Endodermal cell (in vitro differentiated cells): ENCODE measurements around the gene KIF9. TPM values are rescaled to one million over a fixed set of nuclear protein-coding genes. Genes with fewer than 3 reads are reported as not detected.

Source experiments
- DNase-seq: peaks from one replicate; pipeline ENCODE4 v3.0.0-alpha.2; 2017
- H3K27ac ChIP-seq: 2 replicates; pipeline ENCODE4 v1.5.1; 2013; ENCODE audit warnings: mild to moderate bottlenecking, low read depth, low read length, moderate library complexity
- H3K27me3 ChIP-seq: 2 replicates; pipeline ENCODE4 v1.6.1; 2013; ENCODE audit warnings: mild to moderate bottlenecking, low read length, moderate library complexity; ENCODE audit not compliant: insufficient read depth, control insufficient read depth, poor library complexity, severe bottlenecking
- H3K36me3 ChIP-seq: 2 replicates; pipeline ENCODE4 v1.7.0; 2013; ENCODE audit warnings: mild to moderate bottlenecking, low read length, moderate library complexity; ENCODE audit not compliant: control insufficient read depth, insufficient read depth
- H3K4me1 ChIP-seq: one replicate; pipeline ENCODE4 v1.7.0; 2013; ENCODE audit warnings: low read length; ENCODE audit not compliant: control insufficient read depth, insufficient read depth
- H3K4me3 ChIP-seq: 2 replicates; pipeline ENCODE4 v1.5.1; 2013; ENCODE audit warnings: mild to moderate bottlenecking, low read length, moderate library complexity
- H3K9ac ChIP-seq: 2 replicates; pipeline ENCODE4 v1.6.1; 2013; ENCODE audit warnings: mild to moderate bottlenecking, low read length, moderate library complexity; ENCODE audit not compliant: poor library complexity, severe bottlenecking; ENCODE audit errors: extremely low read depth
- H3K9me3 ChIP-seq: 2 replicates; pipeline ENCODE4 v1.6.1; 2013; ENCODE audit warnings: mild to moderate bottlenecking, low read length, moderate library complexity; ENCODE audit not compliant: control insufficient read depth
- H3K27ac Mint-ChIP-seq: 2 replicates; pipeline ENCODE4 v1.8.0; 2020; ENCODE audit warnings: mixed read lengths
- H3K27me3 Mint-ChIP-seq: 2 replicates; pipeline ENCODE4 v1.8.0; 2021; ENCODE audit warnings: mild to moderate bottlenecking, mixed read lengths; ENCODE audit not compliant: insufficient read depth
- H3K36me3 Mint-ChIP-seq: 2 replicates; pipeline ENCODE4 v1.8.0; 2020; ENCODE audit warnings: low read depth, mixed read lengths
- H3K4me1 Mint-ChIP-seq: 2 replicates; pipeline ENCODE4 v1.8.0; 2020; ENCODE audit warnings: mixed read lengths
- H3K4me3 Mint-ChIP-seq: 2 replicates; pipeline ENCODE4 v1.8.0; 2020; ENCODE audit warnings: mild to moderate bottlenecking, moderate library complexity, mixed read lengths
- H3K9me3 Mint-ChIP-seq: 2 replicates; pipeline ENCODE4 v1.8.0; 2020; ENCODE audit warnings: mild to moderate bottlenecking, mixed read lengths
- WGBS, 2 experiments: methylation state at CpG; one replicate each; pipeline versions ENCODE4 v1.1.5 to v1.1.7; 2013; ENCODE audit warnings: missing lambda C conversion rate in 2 of 2, mixed read lengths in 1 of 2; ENCODE audit not compliant: insufficient coverage in 1 of 2, insufficient read length in 1 of 2; 5-methylcytosine and 5-hydroxymethylcytosine counted together
- total RNA-seq, 2 donors: library from RNA; stranded (reverse); fragmentation: NEBNext Ultra II Directional in 1 of 2; extraction: Animal tissue kit (Norgen Biotek cat#: 25700) in 1 of 2; gene quantifications; 2 replicates in 1 of 2; 3 replicates in 1 of 2; pipeline ENCODE4 v1.2.1, GENCODE V29; 2021
- TF ChIP-seq, protein P1 (sequence below): fragments of 200-600 bp; sonication (generic); conservative IDR thresholded peaks from 2 replicates; pipeline ENCODE4 v1.5.0; 2021; ENCODE audit warnings: antibody characterized with exemption, mild to moderate bottlenecking

KIF9 gene
- total RNA-seq, 2 donors from 2014 or later: 9.9 TPM

DNA sequence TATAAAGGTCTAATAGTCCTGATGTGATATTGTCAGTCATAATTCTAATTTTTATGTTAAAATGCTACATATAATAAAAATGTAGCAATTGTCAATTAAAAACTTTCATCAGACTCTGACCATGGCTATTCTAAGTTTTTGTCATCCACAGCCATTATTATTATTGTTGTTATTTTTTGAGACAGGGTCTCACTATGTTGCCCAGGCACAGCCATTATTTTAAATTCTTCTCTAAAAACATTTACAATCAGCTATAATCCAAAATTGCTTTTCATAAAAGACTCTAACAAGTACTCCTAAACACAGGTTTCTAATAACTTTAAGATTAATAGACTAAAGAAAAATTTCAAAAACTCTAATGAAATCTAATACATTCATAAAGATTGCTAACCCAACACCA lies 77.7 kb downstream of the KIF9 start:
- H3K27ac ChIP-seq: no peak overlapping the region
- Mint-ChIP-seq H3K27ac (no peak overlapping the region), H3K4me3 (no peak overlapping the region), H3K27me3 (no peaks in the 10 kb centered on the region), H3K4me1 (no peaks in the 10 kb centered on the region), H3K36me3 (peaks cover 7% of the 10 kb centered on the region), H3K9me3 (no peaks in the 10 kb centered on the region)
- TF ChIP-seq, protein P1, sequence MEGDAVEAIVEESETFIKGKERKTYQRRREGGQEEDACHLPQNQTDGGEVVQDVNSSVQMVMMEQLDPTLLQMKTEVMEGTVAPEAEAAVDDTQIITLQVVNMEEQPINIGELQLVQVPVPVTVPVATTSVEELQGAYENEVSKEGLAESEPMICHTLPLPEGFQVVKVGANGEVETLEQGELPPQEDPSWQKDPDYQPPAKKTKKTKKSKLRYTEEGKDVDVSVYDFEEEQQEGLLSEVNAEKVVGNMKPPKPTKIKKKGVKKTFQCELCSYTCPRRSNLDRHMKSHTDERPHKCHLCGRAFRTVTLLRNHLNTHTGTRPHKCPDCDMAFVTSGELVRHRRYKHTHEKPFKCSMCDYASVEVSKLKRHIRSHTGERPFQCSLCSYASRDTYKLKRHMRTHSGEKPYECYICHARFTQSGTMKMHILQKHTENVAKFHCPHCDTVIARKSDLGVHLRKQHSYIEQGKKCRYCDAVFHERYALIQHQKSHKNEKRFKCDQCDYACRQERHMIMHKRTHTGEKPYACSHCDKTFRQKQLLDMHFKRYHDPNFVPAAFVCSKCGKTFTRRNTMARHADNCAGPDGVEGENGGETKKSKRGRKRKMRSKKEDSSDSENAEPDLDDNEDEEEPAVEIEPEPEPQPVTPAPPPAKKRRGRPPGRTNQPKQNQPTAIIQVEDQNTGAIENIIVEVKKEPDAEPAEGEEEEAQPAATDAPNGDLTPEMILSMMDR: no peak
- no peaks in the 10 kb centered on the region for H3K36me3 ChIP-seq
- no peaks in the 10 kb centered on the region for H3K9me3 ChIP-seq
- H3K4me3 ChIP-seq: no peak overlapping the region
- H3K27me3 ChIP-seq: no peaks in the 10 kb centered on the region
- DNase-seq: no peak
- no peak overlapping the region for H3K9ac ChIP-seq
- H3K4me1 ChIP-seq: no peaks in the 10 kb centered on the region

DNA sequence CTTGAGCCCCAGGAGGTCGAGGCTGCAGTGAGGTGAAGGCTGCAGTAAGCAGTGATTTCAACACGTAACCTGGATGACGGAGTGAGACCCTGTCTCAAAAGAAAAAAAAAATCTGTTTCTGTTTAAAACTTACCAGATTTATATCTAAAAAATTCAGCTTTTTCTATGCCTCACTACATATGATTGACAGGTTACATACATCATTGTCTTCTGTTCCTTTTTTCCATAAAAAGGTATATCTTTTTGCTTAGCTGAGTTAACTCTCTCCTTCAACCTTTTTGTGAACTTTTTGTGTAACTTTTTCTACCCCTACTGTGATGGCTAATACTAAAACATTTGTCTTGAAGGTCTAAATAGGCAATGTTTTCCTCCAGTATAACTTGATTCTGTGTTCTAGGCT lies 80.1 kb downstream of the KIF9 start:
- Mint-ChIP-seq H3K4me1 (no peaks in the 10 kb centered on the region), H3K9me3 (no peaks in the 10 kb centered on the region), H3K36me3 (peaks cover 7% of the 10 kb centered on the region), H3K4me3 (no peak overlapping the region), H3K27ac (no peak overlapping the region), H3K27me3 (no peaks in the 10 kb centered on the region)
- Histone ChIP-seq H3K27ac (no peak overlapping the region), H3K9me3 (no peaks in the 10 kb centered on the region), H3K4me1 (no peaks in the 10 kb centered on the region), H3K36me3 (no peaks in the 10 kb centered on the region), H3K9ac (no peak overlapping the region), H3K4me3 (no peak overlapping the region), H3K27me3 (no peaks in the 10 kb centered on the region)
- WGBS, 2 experiments: 92 to 97% methylated on average over 3 of the region's 3 CpGs
- TF ChIP-seq, protein P1: no peak
- DNase-seq: no peak

DNA sequence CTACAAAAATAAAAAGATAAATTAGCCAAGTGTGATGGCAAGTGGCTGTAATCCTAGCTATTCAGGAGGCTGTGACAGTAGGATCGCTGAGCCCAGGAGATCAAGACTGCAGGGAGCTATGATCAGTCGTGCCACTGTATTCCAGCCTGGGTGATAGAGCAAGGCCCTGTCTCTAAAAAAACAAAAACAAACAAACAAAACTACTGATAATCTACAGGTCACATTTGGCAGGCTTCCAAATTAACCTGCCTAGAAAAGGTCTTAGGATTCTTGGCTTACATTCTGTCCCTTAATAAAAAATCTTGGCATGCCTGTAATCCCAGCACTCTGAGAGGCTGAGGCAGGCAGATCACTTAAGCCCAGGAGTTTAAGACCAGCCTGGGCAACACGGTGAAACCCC lies 85.3 kb downstream of the KIF9 start:
- H3K27me3 Mint-ChIP-seq: no peaks in the 10 kb centered on the region
- no peak overlapping the region for H3K27ac ChIP-seq
- peaks cover 17% of the 10 kb centered on the region for H3K36me3 Mint-ChIP-seq
- no peak for DNase-seq
- peaks cover 4% of the 10 kb centered on the region for H3K9me3 Mint-ChIP-seq
- H3K4me3 Mint-ChIP-seq: no peak overlapping the region
- no peak overlapping the region for H3K4me3 ChIP-seq
- peaks cover 10% of the 10 kb centered on the region for H3K9me3 ChIP-seq
- H3K9ac ChIP-seq: no peak overlapping the region
- TF ChIP-seq, protein P1: no peak
- H3K27me3 ChIP-seq: no peaks in the 10 kb centered on the region
- no peak overlapping the region for H3K27ac Mint-ChIP-seq
- no peaks in the 10 kb centered on the region for H3K4me1 ChIP-seq
- H3K4me1 Mint-ChIP-seq: no peaks in the 10 kb centered on the region
- WGBS, 2 experiments: 92 to 100% methylated on average over 1 to 3 of the region's 3 CpGs
- peaks cover 11% of the 10 kb centered on the region for H3K36me3 ChIP-seq
